CD4-positive, CD25-positive, alpha-beta regulatory T cell (primary cell): ENCODE data around the gene TMEM25. TPM values are rescaled to one million over a fixed set of nuclear protein-coding genes. Genes with fewer than 3 reads are reported as not detected.
"Not testable (repeated sequence)": the region's sequence is repeated elsewhere in the genome, so short reads cannot be mapped to it uniquely, and the experiment has no call there.

Source experiments
- ATAC-seq, 2 donors: fragments of 150-1000 bp; cut with Tn5 transposase; one replicate each; pipeline ENCODE4 v1.10.0; 2021; ENCODE audit warnings: low read depth in 2 of 2, moderate number of reproducible peaks in 2 of 2, moderate library complexity in 1 of 2
- DNase-seq, 3 donors: peaks; one replicate each; pipeline versions ENCODE4 v3.0.0 to v3.0.0-alpha.2; 2012 to 2022; ENCODE audit warnings: mixed read lengths in 1 of 3
- H3K27ac ChIP-seq: one replicate; pipeline ENCODE4 v1.7.0; 2013; ENCODE audit warnings: mild to moderate bottlenecking, low read length; ENCODE audit not compliant: insufficient read depth, poor library complexity, severe bottlenecking
- H3K27me3 ChIP-seq: one replicate; pipeline ENCODE4 v1.7.0; 2013; ENCODE audit warnings: low read length; ENCODE audit not compliant: control insufficient read depth, insufficient read depth
- H3K36me3 ChIP-seq: one replicate; pipeline ENCODE4 v1.7.0; 2013; ENCODE audit warnings: mild to moderate bottlenecking, low read length, moderate library complexity; ENCODE audit not compliant: control insufficient read depth, insufficient read depth
- H3K4me1 ChIP-seq: 2 replicates; pipeline ENCODE4 v1.7.0; 2013; ENCODE audit warnings: mild to moderate bottlenecking, low read length; ENCODE audit not compliant: insufficient read depth, control insufficient read depth, poor library complexity, severe bottlenecking
- H3K4me3 ChIP-seq: one replicate; pipeline ENCODE4 v1.7.0; 2013; ENCODE audit warnings: low read depth, mild to moderate bottlenecking, low read length, moderate library complexity
- H3K9me3 ChIP-seq, 2 experiments: 1 replicate in 1 of 2; 2 replicates in 1 of 2; pipeline ENCODE4 v1.7.0; 2013; ENCODE audit warnings: low read length in 2 of 2, mild to moderate bottlenecking in 1 of 2, moderate library complexity in 1 of 2; ENCODE audit not compliant: control insufficient read depth in 2 of 2
- H3K27ac Mint-ChIP-seq, 3 donors: one replicate each; pipeline ENCODE4 v1.8.0; 2020 to 2022; ENCODE audit warnings: mild to moderate bottlenecking in 3 of 3, mixed read lengths in 3 of 3, moderate library complexity in 2 of 3
- H3K27me3 Mint-ChIP-seq: one replicate; pipeline ENCODE4 v1.8.0; 2022; ENCODE audit warnings: mild to moderate bottlenecking, mixed read lengths
- H3K36me3 Mint-ChIP-seq: one replicate; pipeline ENCODE4 v1.8.0; 2020; ENCODE audit warnings: mixed read lengths
- H3K4me1 Mint-ChIP-seq, 4 donors: one replicate each; pipeline ENCODE4 v1.8.0; 2020 to 2022; ENCODE audit warnings: mixed read lengths in 4 of 4, mild to moderate bottlenecking in 1 of 4
- H3K4me3 Mint-ChIP-seq, 4 donors: one replicate each; pipeline ENCODE4 v1.8.0; 2020 to 2022; ENCODE audit warnings: mild to moderate bottlenecking in 4 of 4, mixed read lengths in 4 of 4, moderate library complexity in 3 of 4
- H3K9me3 Mint-ChIP-seq, 7 donors: one replicate each; pipeline ENCODE4 v1.8.0; 2020 to 2022; ENCODE audit warnings: mixed read lengths in 7 of 7, mild to moderate bottlenecking in 3 of 7, moderate library complexity in 2 of 7
- polyA plus RNA-seq, 4 donors: library from polyadenylated mRNA; unstranded; fragments of 300-500 nt; fragmentation: Illumina TruSeq; gene quantifications; one replicate each; pipeline ENCODE4 v1.2.3, GENCODE V29; 2021
- total RNA-seq: library from RNA; stranded (reverse); gene quantifications from one replicate; pipeline ENCODE4 v1.2.3, GENCODE V29; 2022

TMEM25 gene
- total and polyA plus RNA-seq, 5 donors from 2014 or later = 10.0 to 17.3 (median 13.8) TPM

- no peaks in the 10 kb centered on the region for H3K9me3 Mint-ChIP-seq
- no peaks in the 10 kb centered on the region for H3K27me3 ChIP-seq
- H3K9me3 ChIP-seq = no peaks in the 10 kb centered on the region
- H3K4me1 Mint-ChIP-seq = peaks cover 32 to 56% (median 41%) of the 10 kb centered on the region in 4 donors
- no peaks in the 10 kb centered on the region for H3K36me3 Mint-ChIP-seq
- H3K4me3 Mint-ChIP-seq = peak within 1 kb of the TSS; percentile 94 to 97 (median 96)
- peaks cover 6% of the 10 kb centered on the region for H3K36me3 ChIP-seq
- DNase-seq = peak; percentile 74 to 89 (median 81)
- peak within 1 kb of the TSS; percentile 94 to 98 (median 96) for H3K27ac Mint-ChIP-seq
- ATAC-seq = peak; percentile 82
- peak within 1 kb of the TSS; percentile 96 for H3K27ac ChIP-seq
- H3K27me3 Mint-ChIP-seq = peaks cover 5% of the 10 kb centered on the region
- H3K4me3 ChIP-seq = peak within 1 kb of the TSS; percentile 89
- peaks cover 42% of the 10 kb centered on the region for H3K4me1 ChIP-seq
These were observed 41.3 kb downstream of the TMEM25 start, which contains the start of gene ARCN1 for GRCh38 chr11:118572061-118572980. ARCN1 (plus strand) TSS chr11:118572409; CDS start chr11:118572548, 139 bp downstream.

DNA sequence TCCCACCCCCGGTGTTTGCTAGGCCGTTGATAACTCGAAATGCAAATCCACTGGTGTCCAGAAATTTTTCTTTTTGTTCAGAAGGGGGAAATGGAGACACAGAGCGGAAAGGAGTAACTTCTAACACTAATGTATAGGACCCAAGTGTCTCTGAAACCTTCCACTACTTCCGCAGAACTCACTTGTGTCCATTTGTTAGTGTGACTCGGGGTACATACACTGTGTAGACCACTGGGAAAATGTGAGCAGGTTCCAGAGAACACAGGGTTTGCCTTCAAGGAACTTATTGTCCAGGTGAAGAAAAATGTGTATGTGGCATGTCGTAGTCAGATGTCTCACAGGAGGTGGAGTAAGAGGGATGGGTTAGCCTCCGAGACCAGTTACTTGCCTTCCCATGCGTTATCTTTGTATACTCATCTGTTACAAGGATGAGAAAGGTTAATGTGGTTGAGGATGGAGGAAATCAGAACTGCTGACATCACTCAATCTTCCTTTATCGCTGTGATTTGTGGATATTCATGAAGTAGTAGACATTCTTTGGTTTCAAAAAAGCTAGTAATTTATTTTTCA is 42.1 kb downstream of the TMEM25 start:
- Mint-ChIP-seq H3K36me3 (no peaks in the 10 kb centered on the region), H3K27me3 (peaks cover 5% of the 10 kb centered on the region), H3K9me3 (no peaks in the 10 kb centered on the region), H3K4me3 (peak overlapping the region; percentile 94 to 97 (median 96)), H3K27ac (peak overlapping the region; percentile 94 to 98 (median 94)), H3K4me1 (peaks cover 32 to 62% (median 45%) of the 10 kb centered on the region in 4 donors)
- DNase-seq = peak in 2 of 3 donors; percentile 16 to 55
- Histone ChIP-seq H3K9me3 (no peaks in the 10 kb centered on the region), H3K27me3 (no peaks in the 10 kb centered on the region), H3K36me3 (peaks cover 9% of the 10 kb centered on the region), H3K27ac (peak overlapping the region; percentile 96), H3K4me1 (peaks cover 42% of the 10 kb centered on the region), H3K4me3 (peak overlapping the region; percentile 89)
- peak in 1 of 2 donors; percentile 31 for ATAC-seq

DNA sequence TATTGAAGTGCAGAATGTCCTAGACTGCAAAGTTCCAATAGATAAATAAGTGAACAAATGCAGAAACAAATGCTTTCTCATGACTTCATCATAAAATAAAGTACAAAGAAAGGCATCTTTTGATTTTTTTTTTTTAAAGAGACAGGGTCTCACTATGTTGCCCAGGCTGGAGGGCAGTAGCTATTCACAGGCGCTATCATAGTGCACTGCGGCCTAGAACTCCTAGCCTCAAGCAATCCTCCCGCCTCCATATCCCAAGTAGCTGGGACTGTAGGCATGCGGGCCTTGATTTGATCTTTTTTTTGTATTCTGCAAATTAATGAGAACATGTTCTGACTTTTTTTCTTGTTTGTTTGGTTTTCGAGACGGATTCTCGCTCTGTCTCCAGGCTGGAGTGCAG is 43.6 kb downstream of the TMEM25 start:
- peaks cover 9% of the 10 kb centered on the region for H3K36me3 ChIP-seq
- no peaks in the 10 kb centered on the region for H3K27me3 ChIP-seq
- H3K9me3 Mint-ChIP-seq = no peaks in the 10 kb centered on the region
- H3K4me3 Mint-ChIP-seq = peak overlapping the region; percentile 59 to 97 (median 75)
- no peaks in the 10 kb centered on the region for H3K36me3 Mint-ChIP-seq
- peak overlapping the region; percentile 5 for H3K27ac ChIP-seq
- peaks cover 42 to 69% (median 51%) of the 10 kb centered on the region in 4 donors for H3K4me1 Mint-ChIP-seq
- peaks cover 48% of the 10 kb centered on the region for H3K4me1 ChIP-seq
- H3K27me3 Mint-ChIP-seq = peaks cover 5% of the 10 kb centered on the region
- no peaks in the 10 kb centered on the region for H3K9me3 ChIP-seq
- peak overlapping the region; percentile 89 for H3K4me3 ChIP-seq
- no peak for ATAC-seq
- peak overlapping the region in 1 of 3 donors; percentile 32 for H3K27ac Mint-ChIP-seq
- no peak for DNase-seq

DNA sequence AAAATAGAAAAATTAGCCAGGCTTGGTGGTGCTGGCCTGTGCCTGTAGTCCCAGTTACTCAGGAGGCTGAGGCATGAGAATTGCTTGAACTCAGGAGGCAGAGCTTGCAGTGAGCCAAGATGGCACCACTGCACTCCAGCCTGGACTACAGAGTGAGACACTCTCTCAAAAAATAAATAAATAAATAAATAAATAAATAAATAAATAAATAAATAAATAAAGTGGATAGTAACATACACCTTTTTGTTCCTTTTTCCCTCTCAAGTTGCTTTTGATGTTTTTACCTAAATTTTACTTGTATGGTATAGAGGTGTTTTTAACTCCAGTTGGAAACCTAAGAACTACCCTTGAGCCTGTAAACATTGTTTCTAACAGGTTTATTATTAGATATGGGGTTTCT is 47.0 kb downstream of the TMEM25 start:
- H3K36me3 Mint-ChIP-seq, H3K9me3 Mint-ChIP-seq, ATAC-seq, H3K4me3 ChIP-seq, H3K9me3 ChIP-seq, H3K27ac Mint-ChIP-seq, H3K27me3 Mint-ChIP-seq, DNase-seq, H3K27me3 ChIP-seq: not testable (repeated sequence)
- Histone ChIP-seq H3K36me3 (peaks cover 22% of the 10 kb centered on the region), H3K27ac (peak overlapping the region; percentile 23), H3K4me1 (peaks cover 39% of the 10 kb centered on the region)
- H3K4me1 Mint-ChIP-seq = peaks cover 34 to 62% (median 42%) of the 10 kb centered on the region in 4 donors
- H3K4me3 Mint-ChIP-seq = peak overlapping the region in 3 of 4 donors; percentile 5 to 43 (median 13)

DNA sequence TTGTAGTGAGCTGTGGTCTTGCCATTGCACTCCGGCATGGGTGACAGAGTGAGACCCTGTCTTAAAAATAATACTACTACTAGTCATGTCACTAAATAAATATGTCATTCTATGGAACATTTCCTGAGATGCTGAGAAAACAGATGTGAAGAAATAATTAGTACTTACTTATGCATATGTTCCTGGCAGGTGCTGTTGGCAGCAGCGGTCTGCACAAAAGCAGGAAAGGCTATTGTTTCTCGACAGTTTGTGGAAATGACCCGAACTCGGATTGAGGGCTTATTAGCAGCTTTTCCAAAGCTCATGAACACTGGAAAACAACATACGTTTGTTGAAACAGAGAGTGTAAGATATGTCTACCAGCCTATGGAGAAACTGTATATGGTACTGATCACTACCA is 50.1 kb downstream of the TMEM25 start:
- no peak overlapping the region for H3K27ac Mint-ChIP-seq
- ATAC-seq (no peak), DNase-seq (no peak)
- peaks cover 20 to 37% (median 23%) of the 10 kb centered on the region in 4 donors for H3K4me1 Mint-ChIP-seq
- no peak overlapping the region for H3K27ac ChIP-seq
- H3K36me3 Mint-ChIP-seq = peaks cover 23% of the 10 kb centered on the region
- no peaks in the 10 kb centered on the region for H3K27me3 ChIP-seq
- H3K9me3 Mint-ChIP-seq = no peaks in the 10 kb centered on the region
- H3K4me1 ChIP-seq = peaks cover 8% of the 10 kb centered on the region
- H3K36me3 ChIP-seq = peaks cover 49% of the 10 kb centered on the region
- H3K4me3 ChIP-seq = no peak overlapping the region
- H3K27me3 Mint-ChIP-seq = no peaks in the 10 kb centered on the region
- no peaks in the 10 kb centered on the region for H3K9me3 ChIP-seq
- no peak overlapping the region for H3K4me3 Mint-ChIP-seq

Other genes starting within 250 kb of the TMEM25 start
- gene CD3E, start 226.5 kb upstream of the TMEM25 start, total RNA-seq = 585 TPM
- 100 to 1,000 TPM; 704 to 823 (median 778) TPM for gene CD3E, start 226.5 kb upstream of the TMEM25 start, polyA plus RNA-seq
- 476 TPM for gene CD3D, start 188.5 kb upstream of the TMEM25 start, total RNA-seq
- gene CD3D, start 188.5 kb upstream of the TMEM25 start, polyA plus RNA-seq = 1,000 to 10,000 TPM; 1,148 to 1,577 (median 1,304) TPM
- 196 TPM for gene CD3G, start 186.8 kb upstream of the TMEM25 start, total RNA-seq
- 100 to 1,000 TPM; 393 to 477 (median 433) TPM for gene CD3G, start 186.8 kb upstream of the TMEM25 start, polyA plus RNA-seq
- gene UBE4A, start 171.6 kb upstream of the TMEM25 start, total RNA-seq = 49.1 TPM
- gene UBE4A, start 171.6 kb upstream of the TMEM25 start, polyA plus RNA-seq = 10 to 100 TPM; 23.5 to 29.2 (median 25.4) TPM
- gene ATP5MG, start 129.6 kb upstream of the TMEM25 start, total RNA-seq = 154 TPM
- gene ATP5MG, start 129.6 kb upstream of the TMEM25 start, polyA plus RNA-seq = 100 to 1,000 TPM; 578 to 706 (median 677) TPM
- gene KMT2A, start 94.7 kb upstream of the TMEM25 start, total RNA-seq = 179 TPM
- 10 to 100 TPM; 12.1 to 19.5 (median 18.2) TPM for gene KMT2A, start 94.7 kb upstream of the TMEM25 start, polyA plus RNA-seq
- gene TTC36, start 3.7 kb upstream of the TMEM25 start, total RNA-seq = not detected
- gene TTC36, start 3.7 kb upstream of the TMEM25 start, polyA plus RNA-seq = under 1 TPM; 0.22 to 0.87 (median 0.50) TPM
- gene IFT46, start 34.7 kb downstream of the TMEM25 start, total RNA-seq = 3.7 TPM
- gene IFT46, start 34.7 kb downstream of the TMEM25 start, polyA plus RNA-seq = 1 to 10 TPM; 4.0 to 8.5 (median 6.6) TPM
- 76.6 TPM for gene ARCN1, start 41.2 kb downstream of the TMEM25 start, total RNA-seq
- gene ARCN1, start 41.2 kb downstream of the TMEM25 start, polyA plus RNA-seq = 100 to 1,000 TPM; 131 to 169 (median 153) TPM
- gene PHLDB1, start 76.4 kb downstream of the TMEM25 start, total RNA-seq = 1.2 TPM
- under 1 TPM in 3 of 4 donors, not detected in 1; 0.16 to 0.70 (median 0.41) TPM for gene PHLDB1, start 76.4 kb downstream of the TMEM25 start, polyA plus RNA-seq
- not detected for gene TREH, start 148.5 kb downstream of the TMEM25 start, total RNA-seq
- gene TREH, start 148.5 kb downstream of the TMEM25 start, polyA plus RNA-seq = not detected